Activated naive CD8-positive, alpha-beta T cell treated with anti-CD3 and anti-CD28 coated beads, Interleukin-2, amount 10 ng/mL, durations not matched to agents 7 days and 5 days (primary cell): ENCODE results near the gene NCBP3. TPM values are rescaled to one million over a fixed set of nuclear protein-coding genes. Genes with fewer than 3 reads are reported as not detected.
A peak's percentile ranks its signal among the peaks of the same experiment; 100 is the strongest.

ENCODE experiments used
- ATAC-seq: fragments of 150-1000 bp; cut with Tn5 transposase; one replicate; pipeline ENCODE4 v1.10.0; 2021; ENCODE audit warnings: low read depth, moderate library complexity
- POLR2A ChIA-PET: fragments of 350-600 bp; sonication (Branson Sonifier 250); formaldehyde crosslinking; loops from one replicate; lab custom pipeline; 2021; ENCODE audit warnings: antibody characterized with exemption; lab: Charles Lee
- DNase-seq: peaks from one replicate; pipeline ENCODE4 v3.0.0; 2021
- H3K27ac Mint-ChIP-seq: one replicate; pipeline ENCODE4 v1.8.0; 2022; ENCODE audit warnings: mild to moderate bottlenecking, mixed read lengths
- H3K27me3 Mint-ChIP-seq: one replicate; pipeline ENCODE4 v1.8.0; 2022; ENCODE audit warnings: mild to moderate bottlenecking, moderate library complexity, mixed read lengths
- H3K36me3 Mint-ChIP-seq: one replicate; pipeline ENCODE4 v1.8.0; 2021; ENCODE audit warnings: mild to moderate bottlenecking, mixed read lengths
- H3K4me1 Mint-ChIP-seq: one replicate; pipeline ENCODE4 v1.8.0; 2021; ENCODE audit warnings: mixed read lengths
- H3K4me3 Mint-ChIP-seq: one replicate; pipeline ENCODE4 v1.8.0; 2022; ENCODE audit warnings: mild to moderate bottlenecking, moderate library complexity, mixed read lengths
- H3K9me3 Mint-ChIP-seq: one replicate; pipeline ENCODE4 v1.8.0; 2021; ENCODE audit warnings: mixed read lengths
- total RNA-seq, 2 experiments: library from RNA; stranded (reverse); gene quantifications; one replicate each; pipeline ENCODE4 v1.2.3, GENCODE V29; 2021

NCBP3 gene
- total RNA-seq, 2 experiments from 2014 or later = 48.3 to 53.1 TPM

GRCh38 chr17:3828852-3829232, 17.2 kb downstream of the NCBP3 start:
- DNase-seq = no peak
- Mint-ChIP-seq H3K36me3 (peaks cover 16% of the 10 kb centered on the region), H3K4me3 (no peak overlapping the region), H3K27me3 (no peaks in the 10 kb centered on the region), H3K27ac (no peak overlapping the region), H3K9me3 (no peaks in the 10 kb centered on the region), H3K4me1 (peaks cover 9% of the 10 kb centered on the region)
- ATAC-seq = no peak
- POLR2A ChIA-PET = interaction anchor here (1.1 kb wide), 1 partner anchor 90 kb away, joined by 4 read pairs; no protein-coding TSS in a partner anchor

- Mint-ChIP-seq H3K9me3 (no peaks in the 10 kb centered on the region), H3K27ac (no peak overlapping the region), H3K27me3 (no peaks in the 10 kb centered on the region), H3K4me1 (peaks cover 9% of the 10 kb centered on the region), H3K4me3 (no peak overlapping the region), H3K36me3 (peaks cover 17% of the 10 kb centered on the region)
- ATAC-seq = no peak
- POLR2A ChIA-PET = interaction anchor here (1.1 to 1.8 kb wide), 2 partner anchors 89 to 91 kb away, joined by 4 to 10 read pairs; no protein-coding TSS in a partner anchor
- no peak for DNase-seq
Measured at GRCh38 chr17:3828151-3828851, 17.7 kb downstream of the NCBP3 start.

- ATAC-seq (peak; percentile 52), DNase-seq (peak; percentile 44)
- Mint-ChIP-seq H3K4me3 (no peak overlapping the region), H3K27ac (no peak overlapping the region), H3K9me3 (no peaks in the 10 kb centered on the region), H3K4me1 (peaks cover 9% of the 10 kb centered on the region), H3K36me3 (peaks cover 20% of the 10 kb centered on the region), H3K27me3 (no peaks in the 10 kb centered on the region)
- POLR2A ChIA-PET = interaction anchor here (1.8 kb wide), 1 partner anchor 90 kb away, joined by 10 read pairs; no protein-coding TSS in a partner anchor
Measured at GRCh38 chr17:3827124-3827773, 18.8 kb downstream of the NCBP3 start.

- DNase-seq = no peak
- H3K4me3 Mint-ChIP-seq = no peak overlapping the region
- H3K36me3 Mint-ChIP-seq = peaks cover 27% of the 10 kb centered on the region
- ATAC-seq = no peak
- H3K9me3 Mint-ChIP-seq = no peaks in the 10 kb centered on the region
- no peaks in the 10 kb centered on the region for H3K27me3 Mint-ChIP-seq
- POLR2A ChIA-PET = interaction anchor here (1.2 kb wide), 1 partner anchor 89 kb away, joined by 3 read pairs; no protein-coding TSS in a partner anchor
- no peak overlapping the region for H3K27ac Mint-ChIP-seq
- peaks cover 9% of the 10 kb centered on the region for H3K4me1 Mint-ChIP-seq
Measured at GRCh38 chr17:3826191-3826590, 19.9 kb downstream of the NCBP3 start.

- H3K27ac Mint-ChIP-seq = no peak overlapping the region
- ATAC-seq (no peak), DNase-seq (no peak)
- H3K4me1 Mint-ChIP-seq = peaks cover under 1% of the 10 kb centered on the region
- no peaks in the 10 kb centered on the region for H3K27me3 Mint-ChIP-seq
- POLR2A ChIA-PET = no interaction called here
- H3K9me3 Mint-ChIP-seq = no peaks in the 10 kb centered on the region
- H3K4me3 Mint-ChIP-seq = no peak overlapping the region
- peaks cover 29% of the 10 kb centered on the region for H3K36me3 Mint-ChIP-seq
Measured at GRCh38 chr17:3821101-3821500, 24.9 kb downstream of the NCBP3 start.

- no peak overlapping the region for H3K27ac Mint-ChIP-seq
- peaks cover 31% of the 10 kb centered on the region for H3K36me3 Mint-ChIP-seq
- no peaks in the 10 kb centered on the region for H3K4me1 Mint-ChIP-seq
- DNase-seq (no peak), ATAC-seq (no peak)
- no peaks in the 10 kb centered on the region for H3K9me3 Mint-ChIP-seq
- no peak overlapping the region for H3K4me3 Mint-ChIP-seq
- H3K27me3 Mint-ChIP-seq = no peaks in the 10 kb centered on the region
- POLR2A ChIA-PET = no interaction called here
Measured at GRCh38 chr17:3818786-3819185, 27.3 kb downstream of the NCBP3 start.

- DNase-seq = no peak
- Mint-ChIP-seq H3K27ac (no peak overlapping the region), H3K4me1 (no peaks in the 10 kb centered on the region), H3K4me3 (no peak overlapping the region), H3K27me3 (no peaks in the 10 kb centered on the region), H3K9me3 (no peaks in the 10 kb centered on the region), H3K36me3 (peaks cover 31% of the 10 kb centered on the region)
- no peak for ATAC-seq
- POLR2A ChIA-PET = no interaction called here
Measured at GRCh38 chr17:3817851-3818605, 28.0 kb downstream of the NCBP3 start.

GRCh38 chr17:3815925-3816324, 30.1 kb downstream of the NCBP3 start:
- peaks cover 26% of the 10 kb centered on the region for H3K36me3 Mint-ChIP-seq
- H3K27me3 Mint-ChIP-seq = no peaks in the 10 kb centered on the region
- POLR2A ChIA-PET = no interaction called here
- no peak overlapping the region for H3K27ac Mint-ChIP-seq
- no peak for DNase-seq
- ATAC-seq = no peak
- no peak overlapping the region for H3K4me3 Mint-ChIP-seq
- H3K9me3 Mint-ChIP-seq = no peaks in the 10 kb centered on the region
- H3K4me1 Mint-ChIP-seq = no peaks in the 10 kb centered on the region

GRCh38 chr17:3815122-3815521, 30.9 kb downstream of the NCBP3 start:
- peaks cover 24% of the 10 kb centered on the region for H3K36me3 Mint-ChIP-seq
- POLR2A ChIA-PET = no interaction called here
- no peak for ATAC-seq
- no peak overlapping the region for H3K4me3 Mint-ChIP-seq
- DNase-seq = no peak
- no peaks in the 10 kb centered on the region for H3K27me3 Mint-ChIP-seq
- no peak overlapping the region for H3K27ac Mint-ChIP-seq
- no peaks in the 10 kb centered on the region for H3K4me1 Mint-ChIP-seq
- H3K9me3 Mint-ChIP-seq = no peaks in the 10 kb centered on the region

- DNase-seq (no peak), ATAC-seq (no peak)
- POLR2A ChIA-PET = no interaction called here
- Mint-ChIP-seq H3K27me3 (no peaks in the 10 kb centered on the region), H3K4me1 (no peaks in the 10 kb centered on the region), H3K27ac (no peak overlapping the region), H3K9me3 (no peaks in the 10 kb centered on the region), H3K36me3 (peaks cover 26% of the 10 kb centered on the region), H3K4me3 (no peak overlapping the region)
Measured at GRCh38 chr17:3814361-3814760, 31.7 kb downstream of the NCBP3 start.

- ATAC-seq = no peak
- H3K36me3 Mint-ChIP-seq = peaks cover 23% of the 10 kb centered on the region
- peaks cover 5% of the 10 kb centered on the region for H3K4me1 Mint-ChIP-seq
- no peak overlapping the region for H3K4me3 Mint-ChIP-seq
- POLR2A ChIA-PET = no interaction called here
- no peaks in the 10 kb centered on the region for H3K27me3 Mint-ChIP-seq
- H3K9me3 Mint-ChIP-seq = no peaks in the 10 kb centered on the region
- DNase-seq = no peak
- no peak overlapping the region for H3K27ac Mint-ChIP-seq
Measured at GRCh38 chr17:3813171-3813570, 32.9 kb downstream of the NCBP3 start.

- Mint-ChIP-seq H3K4me3 (no peak overlapping the region), H3K27me3 (no peaks in the 10 kb centered on the region), H3K27ac (no peak overlapping the region), H3K9me3 (no peaks in the 10 kb centered on the region), H3K36me3 (peaks cover 25% of the 10 kb centered on the region), H3K4me1 (peaks cover 5% of the 10 kb centered on the region)
- POLR2A ChIA-PET = no interaction called here
- DNase-seq (no peak), ATAC-seq (no peak)
Measured at GRCh38 chr17:3812771-3813170, 33.3 kb downstream of the NCBP3 start.

GRCh38 chr17:3812284-3812683, 33.8 kb downstream of the NCBP3 start:
- peaks cover 29% of the 10 kb centered on the region for H3K36me3 Mint-ChIP-seq
- POLR2A ChIA-PET = no interaction called here
- no peaks in the 10 kb centered on the region for H3K27me3 Mint-ChIP-seq
- H3K27ac Mint-ChIP-seq = no peak overlapping the region
- no peak overlapping the region for H3K4me3 Mint-ChIP-seq
- DNase-seq (no peak), ATAC-seq (no peak)
- peaks cover 5% of the 10 kb centered on the region for H3K4me1 Mint-ChIP-seq
- no peaks in the 10 kb centered on the region for H3K9me3 Mint-ChIP-seq
